ENCODE data around the gene AGBL1. TPM values are rescaled to one million over a fixed set of nuclear protein-coding genes. Genes with fewer than 3 reads are reported as not detected.

Gene AGBL1
- total RNA-seq, 3 donors from 2014 or later (not counting 1 experiment from before 2014, with no cell fraction given) = not detected

- Mint-ChIP-seq H3K27ac (peak overlapping the region; percentile 27 to 72), H3K9me3 (no peaks in the 10 kb centered on the region), H3K4me3 (peak overlapping the region; percentile 78), H3K27me3 (ENCODE audit: low read depth in 2 of 2) (peaks cover 3 to 10% of the 10 kb centered on the region in 2 donors), H3K36me3 (no peaks in the 10 kb centered on the region), H3K4me1 (peaks cover 42 to 45% of the 10 kb centered on the region in 2 donors)
- Histone ChIP-seq H3K4me3 (ENCODE audit: low read length) (no peak overlapping the region), H3K27me3 (ENCODE audit: control insufficient read depth, insufficient read depth, low read length) (no peaks in the 10 kb centered on the region), H3K36me3 (ENCODE audit: control insufficient read depth, insufficient read depth, low read length) (no peaks in the 10 kb centered on the region), H3K4me1 (ENCODE audit: control insufficient read depth, insufficient read depth, low read length) (peaks cover 26% of the 10 kb centered on the region), H3K9me3 (ENCODE audit: control insufficient read depth, insufficient read depth, low read length) (no peaks in the 10 kb centered on the region), H3K27ac (ENCODE audit: low read length) (peak overlapping the region; percentile 39)
- intact Hi-C loops (cut with micrococcal nuclease) = no loop called here
- ATAC-seq (peak; percentile 40 to 75 (median 53)), DNase-seq (peak in 1 of 2 donors; percentile 49)
- no peak for TF ChIP-seq CTCF (IDR thresholded peaks at IDR 0.05)
- 41% methylated on average over 6 of the region's 6 CpGs for WGBS (ENCODE audit: insufficient coverage)
Observed at GRCh38 chr15:86653344-86654197, 573.9 kb downstream of the AGBL1 start.

GRCh38 chr15:86654501-86654900 is 574.8 kb downstream of the AGBL1 start:
- Histone ChIP-seq H3K4me1 (ENCODE audit: control insufficient read depth, insufficient read depth, low read length) (peaks cover 26% of the 10 kb centered on the region), H3K36me3 (ENCODE audit: control insufficient read depth, insufficient read depth, low read length) (no peaks in the 10 kb centered on the region), H3K27ac (ENCODE audit: low read length) (no peak overlapping the region), H3K27me3 (ENCODE audit: control insufficient read depth, insufficient read depth, low read length) (no peaks in the 10 kb centered on the region), H3K4me3 (ENCODE audit: low read length) (no peak overlapping the region), H3K9me3 (ENCODE audit: control insufficient read depth, insufficient read depth, low read length) (no peaks in the 10 kb centered on the region)
- Mint-ChIP-seq H3K27ac (peak overlapping the region in 1 of 2 donors; percentile 27), H3K4me1 (peaks cover 42 to 45% of the 10 kb centered on the region in 2 donors), H3K4me3 (peak overlapping the region; percentile 78), H3K27me3 (ENCODE audit: low read depth in 2 of 2) (peaks cover 3 to 10% of the 10 kb centered on the region in 2 donors), H3K36me3 (no peaks in the 10 kb centered on the region), H3K9me3 (no peaks in the 10 kb centered on the region)
- intact Hi-C loops (cut with micrococcal nuclease) = no loop called here
- TF ChIP-seq CTCF (IDR thresholded peaks at IDR 0.05) = no peak
- no peak for ATAC-seq
- no peak for DNase-seq
- WGBS (ENCODE audit: insufficient coverage) = 93% methylated on average over 2 of the region's 3 CpGs

GRCh38 chr15:86657305-86657704 is 577.6 kb downstream of the AGBL1 start:
- H3K9me3 Mint-ChIP-seq = no peaks in the 10 kb centered on the region
- H3K4me1 Mint-ChIP-seq = peaks cover 30 to 31% of the 10 kb centered on the region in 2 donors
- no peak for DNase-seq
- intact Hi-C loops (cut with micrococcal nuclease) = no loop called here
- peaks cover 4% of the 10 kb centered on the region for H3K36me3 Mint-ChIP-seq
- no peak overlapping the region for H3K4me3 Mint-ChIP-seq
- Histone ChIP-seq H3K36me3 (ENCODE audit: control insufficient read depth, insufficient read depth, low read length) (no peaks in the 10 kb centered on the region), H3K4me3 (ENCODE audit: low read length) (no peak overlapping the region), H3K4me1 (ENCODE audit: control insufficient read depth, insufficient read depth, low read length) (peaks cover 18% of the 10 kb centered on the region), H3K9me3 (ENCODE audit: control insufficient read depth, insufficient read depth, low read length) (no peaks in the 10 kb centered on the region), H3K27ac (ENCODE audit: low read length) (no peak overlapping the region), H3K27me3 (ENCODE audit: control insufficient read depth, insufficient read depth, low read length) (no peaks in the 10 kb centered on the region)
- 84% methylated on average over 2 of the region's 2 CpGs for WGBS (ENCODE audit: insufficient coverage)
- TF ChIP-seq CTCF (IDR thresholded peaks at IDR 0.05) = no peak
- H3K27ac Mint-ChIP-seq = no peak overlapping the region
- ATAC-seq = no peak
- peaks cover 3 to 25% of the 10 kb centered on the region in 2 donors for H3K27me3 Mint-ChIP-seq (ENCODE audit: low read depth in 2 of 2)
